Pancreas (tissue), 10 donors: ENCODE data around the gene KSR2. TPM values are rescaled to one million over a fixed set of nuclear protein-coding genes. Genes with fewer than 3 reads are reported as not detected.
"Not testable (repeated sequence)": the region's sequence is repeated elsewhere in the genome, so short reads cannot be mapped to it uniquely, and the experiment has no call there.

Source experiments
- ATAC-seq, 4 donors: fragments of 200-7000 bp; cut with Tn5 transposase; one replicate each; pipeline versions ENCODE4 v1.8.0 to v1.9.1; 2020; ENCODE audit warnings: mild to moderate bottlenecking in 4 of 4, moderate library complexity in 4 of 4
- DNase-seq, 6 donors: peaks; one replicate each; pipeline ENCODE4 v3.0.0-alpha.2; 2020
- FAIRE-seq: peaks from 2 replicates; lab custom pipeline; 2012; peaks lifted over from hg19 to GRCh38; lab: Jason Lieb, UNC
- H3K27ac ChIP-seq, 4 donors: fragments of 200-600 bp; sonication (generic); 1 replicate in 3 of 4; 2 replicates in 1 of 4; pipeline versions ENCODE4 v1.5.0 to v1.8.0; 2020
- H3K27me3 ChIP-seq, 4 donors: fragments of 200-600 bp; one replicate each; pipeline ENCODE4 v1.8.0; 2021
- H3K36me3 ChIP-seq, 3 donors: fragments of 200-600 bp; sonication (generic) in 1 of 3; one replicate each; pipeline versions ENCODE4 v1.5.0 to v1.8.0; 2020 to 2021
- H3K4me1 ChIP-seq, 3 donors: fragments of 200-600 bp; one replicate each; pipeline ENCODE4 v1.8.0; 2021
- H3K4me3 ChIP-seq, 4 donors: fragments of 200-600 bp; sonication (generic) in 2 of 4; one replicate each; pipeline versions ENCODE4 v1.5.0 to v1.8.0; 2020 to 2021
- H3K9me3 ChIP-seq, 4 donors: fragments of 200-600 bp; one replicate each; pipeline ENCODE4 v1.8.0; 2021
- CTCF ChIP-seq, 4 donors: fragments of 200-600 bp; sonication (generic) in 3 of 4; IDR thresholded peaks; one replicate each; pipeline versions ENCODE4 v1.5.0 to v1.8.0; 2021; ENCODE audit warnings: antibody characterized with exemption in 4 of 4
- WGBS, 2 donors: extraction: QIAGEN DNeasy Blood & Tissue Kit; methylation state at CpG; one replicate each; pipeline ENCODE4 v1.1.7; 2013; 5-methylcytosine and 5-hydroxymethylcytosine counted together
- intact Hi-C, 3 donors: fragments of 100-400 bp; cut with DNase I; formaldehyde crosslinking; loops; one replicate each; pipeline versions ENCODE4 v1.11.1 to v1.14.2; 2022
- polyA plus RNA-seq, 2 donors: library from polyadenylated mRNA; stranded (reverse); fragments of 200-250 nt; gene quantifications; one replicate each; pipeline ENCODE4 v1.2.3, GENCODE V29; 2013
- total RNA-seq, 6 donors: library from RNA; stranded (reverse); fragmentation: NEBNext Ultra II Directional in 4 of 6; extraction: Animal tissue kit (Norgen Biotek cat#: 25700) in 4 of 6; gene quantifications; one replicate each; pipeline versions ENCODE4 v1.2.1 to v1.2.4, GENCODE V29; 2021 to 2023
- donor health status: healthy with polysubstance abuse.
- donor health status: DM: no; HTN: no; CAD: no; lungs with moderate emphysema.
- donor health status: DM: no; HTN: no; CAD: no.
- donor health status: control.
- donor health status: control.
- donor health status: Bipolar disorder and iron deficiency.
- donor health status: DM: yes; HTN: yes; CAD: no.
- donor health status: DM: no; HTN: no; CAD: no.
- donor health status: DM: no; HTN: no; CAD: no.
- donor health status: DM: yes; HTN: yes; CAD: no.

Gene KSR2
- total and polyA plus RNA-seq, 8 donors: 0.68 to 1.8 (median 1.3) TPM

- Histone ChIP-seq H3K4me3 (no peak overlapping the region), H3K9me3 (no peaks in the 10 kb centered on the region), H3K27ac (no peak overlapping the region), H3K4me1 (peaks cover 0 to 6% (median 0%) of the 10 kb centered on the region in 3 donors), H3K27me3 (no peaks in the 10 kb centered on the region), H3K36me3 (peaks cover 0 to 6% (median 0%) of the 10 kb centered on the region in 3 donors)
- ATAC-seq: no peak
- DNase-seq: no peak
- no peak for TF ChIP-seq CTCF (IDR thresholded peaks at IDR 0.05)
- WGBS, 2 donors: 77 to 87% methylated on average over 2 of the region's 2 CpGs
- FAIRE-seq: no peak
- intact Hi-C loops: no loop called here
Observed at GRCh38 chr12:118015306-118015705, 46.5 kb upstream of the KSR2 start.

GRCh38 chr12:118013283-118013682 lies 44.5 kb upstream of the KSR2 start:
- 72 to 74% methylated on average over 3 of the region's 3 CpGs for WGBS, 2 donors
- no peak for DNase-seq
- no peak overlapping the region for H3K27ac ChIP-seq
- no peak for FAIRE-seq
- peaks cover 0 to 6% (median 0%) of the 10 kb centered on the region in 3 donors for H3K4me1 ChIP-seq
- H3K27me3 ChIP-seq: no peaks in the 10 kb centered on the region
- intact Hi-C loops: no loop called here
- H3K36me3 ChIP-seq: no peaks in the 10 kb centered on the region
- no peaks in the 10 kb centered on the region for H3K9me3 ChIP-seq
- TF ChIP-seq CTCF (IDR thresholded peaks at IDR 0.05): no peak
- no peak for ATAC-seq
- no peak overlapping the region for H3K4me3 ChIP-seq

GRCh38 chr12:118011961-118012360 lies 43.2 kb upstream of the KSR2 start:
- ATAC-seq (no peak), FAIRE-seq (no peak), DNase-seq (no peak)
- Histone ChIP-seq H3K36me3 (no peaks in the 10 kb centered on the region), H3K4me3 (no peak overlapping the region), H3K27me3 (no peaks in the 10 kb centered on the region), H3K27ac (no peak overlapping the region), H3K4me1 (peaks cover 0 to under 1% (median 0%) of the 10 kb centered on the region in 3 donors), H3K9me3 (no peaks in the 10 kb centered on the region)
- 86 to 91% methylated on average over 3 of the region's 3 CpGs for WGBS, 2 donors
- intact Hi-C loops: no loop called here
- no peak for TF ChIP-seq CTCF (IDR thresholded peaks at IDR 0.05)

- FAIRE-seq (no peak), DNase-seq (no peak), ATAC-seq (no peak)
- no peak for TF ChIP-seq CTCF (IDR thresholded peaks at IDR 0.05)
- Histone ChIP-seq H3K36me3 (no peaks in the 10 kb centered on the region), H3K27ac (no peak overlapping the region), H3K9me3 (no peaks in the 10 kb centered on the region), H3K27me3 (no peaks in the 10 kb centered on the region), H3K4me1 (no peaks in the 10 kb centered on the region), H3K4me3 (no peak overlapping the region)
- 96 to 100% methylated on average over 3 of the region's 3 CpGs for WGBS, 2 donors
- intact Hi-C loops: no loop called here
Observed at GRCh38 chr12:118011377-118011776, 42.6 kb upstream of the KSR2 start.

- Histone ChIP-seq H3K36me3 (no peaks in the 10 kb centered on the region), H3K27me3 (no peaks in the 10 kb centered on the region), H3K4me1 (no peaks in the 10 kb centered on the region), H3K27ac (no peak overlapping the region), H3K9me3 (no peaks in the 10 kb centered on the region), H3K4me3 (no peak overlapping the region)
- no peak for ATAC-seq
- TF ChIP-seq CTCF (IDR thresholded peaks at IDR 0.05): no peak
- DNase-seq: no peak
- intact Hi-C loops: no loop called here
- no peak for FAIRE-seq
- 98 to 99% methylated on average over 3 of the region's 3 CpGs for WGBS, 2 donors
Observed at GRCh38 chr12:118010903-118011302, 42.1 kb upstream of the KSR2 start.

- H3K4me3 ChIP-seq, intact Hi-C loops, H3K36me3 ChIP-seq, H3K27me3 ChIP-seq, DNase-seq, ATAC-seq, FAIRE-seq, H3K27ac ChIP-seq, H3K9me3 ChIP-seq, H3K4me1 ChIP-seq: not testable (repeated sequence)
- 74 to 80% methylated on average over 2 of the region's 2 CpGs for WGBS, 2 donors
Observed at GRCh38 chr12:117999806-118000205, 31.0 kb upstream of the KSR2 start.
